DND-41 (cell line): ENCODE measurements around the gene TMEM242.

Source experiments
- ATAC-seq: fragments of 200-7000 bp; cut with Tn5 transposase; 3 replicates; pipeline ENCODE4 v1.9.1; 2021; ENCODE audit warnings: low read depth; ENCODE audit not compliant: insufficient read depth
- DNase-seq: peaks from one replicate; pipeline ENCODE4 v3.0.0-alpha.2; 2020
- H2AFZ ChIP-seq: 2 replicates; pipeline ENCODE4 v1.6.0; 2012; ENCODE audit warnings: low read depth, low read length
- H3K27ac ChIP-seq: 2 replicates; pipeline ENCODE4 v1.5.1; 2012; ENCODE audit warnings: low read length, inconsistent platforms
- H3K27me3 ChIP-seq: fragments of 200-600 bp; sonication (generic); 2 replicates; pipeline ENCODE4 v1.6.0; 2012; ENCODE audit warnings: low read length, mild to moderate bottlenecking, inconsistent platforms; ENCODE audit not compliant: insufficient read depth, poor library complexity
- H3K36me3 ChIP-seq: 2 replicates; pipeline ENCODE4 v1.5.1; 2012; ENCODE audit warnings: low read length, inconsistent platforms; ENCODE audit not compliant: insufficient read depth
- H3K4me1 ChIP-seq: 2 replicates; pipeline ENCODE4 v1.5.1; 2012; ENCODE audit warnings: mild to moderate bottlenecking, low read length; ENCODE audit not compliant: insufficient read depth
- H3K4me2 ChIP-seq: 2 replicates; pipeline ENCODE4 v1.6.0; 2012; ENCODE audit warnings: mild to moderate bottlenecking, moderate library complexity, low read length, inconsistent platforms; ENCODE audit not compliant: insufficient read depth
- H3K4me3 ChIP-seq, 2 experiments: fragments of 200-600 bp in 1 of 2; shearing (Covaris generic) in 1 of 2; 2 replicates each; pipeline ENCODE4 v1.5.1; 2012 to 2016; ENCODE audit warnings: inconsistent platforms in 2 of 2, low read length in 2 of 2, mild to moderate bottlenecking in 2 of 2, low read depth in 1 of 2, moderate library complexity in 1 of 2
- H3K79me2 ChIP-seq: 2 replicates; pipeline ENCODE4 v1.6.0; 2012; ENCODE audit warnings: low read length, inconsistent platforms; ENCODE audit not compliant: insufficient read depth
- H3K9ac ChIP-seq: 2 replicates; pipeline ENCODE4 v1.6.0; 2012; ENCODE audit warnings: low read depth, mild to moderate bottlenecking, inconsistent platforms, low read length, moderate library complexity
- H3K9me3 ChIP-seq: 2 replicates; pipeline ENCODE4 v1.5.1; 2012; ENCODE audit warnings: low read length, moderate library complexity, mild to moderate bottlenecking, inconsistent platforms; ENCODE audit not compliant: insufficient read depth, severe bottlenecking
- H4K20me1 ChIP-seq: 2 replicates; pipeline ENCODE4 v1.6.0; 2012; ENCODE audit warnings: low read length; ENCODE audit not compliant: insufficient read depth
- EZH2 ChIP-seq: IDR thresholded peaks from 3 replicates; pipeline ENCODE4 v1.6.1; 2012; ENCODE audit warnings: borderline replicate concordance, low read depth, mild to moderate bottlenecking, moderate library complexity, low read length, inconsistent platforms; ENCODE audit not compliant: severe bottlenecking
- TF ChIP-seq, protein P1 (sequence below): IDR thresholded peaks from 2 replicates; pipeline ENCODE4 v1.5.1; 2012; ENCODE audit warnings: borderline replicate concordance, low read length, moderate library complexity, mild to moderate bottlenecking; ENCODE audit not compliant: poor library complexity, severe bottlenecking; ENCODE audit errors: extremely low read depth

TMEM242 gene

DNA sequence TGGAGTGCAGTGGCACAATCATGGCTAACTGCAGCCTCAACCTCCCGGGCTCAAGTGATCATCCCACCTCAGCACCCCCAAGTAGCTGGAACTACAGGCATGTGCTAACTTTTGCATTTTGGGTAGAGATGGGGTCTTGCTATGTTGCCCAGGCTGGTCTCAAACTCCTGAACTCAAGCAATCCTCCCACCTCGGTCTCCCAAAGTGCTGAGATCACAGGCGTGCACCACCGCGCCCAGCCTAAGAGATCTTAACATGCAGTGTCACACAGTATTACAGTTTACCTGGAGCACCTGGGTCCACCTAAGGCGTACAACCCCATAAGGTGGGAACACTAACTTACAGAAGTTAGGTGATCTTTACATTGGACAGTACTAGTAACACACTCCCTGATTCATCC lies 29.5 kb downstream of the TMEM242 start:
- DNase-seq (no peak), ATAC-seq (no peak)
- Histone ChIP-seq H3K9ac (no peak overlapping the region), H3K4me3 (no peak overlapping the region), H3K27ac (no peak overlapping the region), H3K4me1 (no peaks in the 10 kb centered on the region), H4K20me1 (peaks cover 2% of the 10 kb centered on the region; the same call in 1 of the 2 replicates), H3K27me3 (no peaks in the 10 kb centered on the region), H3K4me2 (no peak overlapping the region), H2AFZ (no peak overlapping the region), H3K36me3 (peaks cover 10% of the 10 kb centered on the region; the same call in 1 of the 2 replicates), H3K79me2 (no peaks in the 10 kb centered on the region), H3K9me3 (no peaks in the 10 kb centered on the region)
- TF ChIP-seq EZH2 = no peak
- TF ChIP-seq, protein P1, sequence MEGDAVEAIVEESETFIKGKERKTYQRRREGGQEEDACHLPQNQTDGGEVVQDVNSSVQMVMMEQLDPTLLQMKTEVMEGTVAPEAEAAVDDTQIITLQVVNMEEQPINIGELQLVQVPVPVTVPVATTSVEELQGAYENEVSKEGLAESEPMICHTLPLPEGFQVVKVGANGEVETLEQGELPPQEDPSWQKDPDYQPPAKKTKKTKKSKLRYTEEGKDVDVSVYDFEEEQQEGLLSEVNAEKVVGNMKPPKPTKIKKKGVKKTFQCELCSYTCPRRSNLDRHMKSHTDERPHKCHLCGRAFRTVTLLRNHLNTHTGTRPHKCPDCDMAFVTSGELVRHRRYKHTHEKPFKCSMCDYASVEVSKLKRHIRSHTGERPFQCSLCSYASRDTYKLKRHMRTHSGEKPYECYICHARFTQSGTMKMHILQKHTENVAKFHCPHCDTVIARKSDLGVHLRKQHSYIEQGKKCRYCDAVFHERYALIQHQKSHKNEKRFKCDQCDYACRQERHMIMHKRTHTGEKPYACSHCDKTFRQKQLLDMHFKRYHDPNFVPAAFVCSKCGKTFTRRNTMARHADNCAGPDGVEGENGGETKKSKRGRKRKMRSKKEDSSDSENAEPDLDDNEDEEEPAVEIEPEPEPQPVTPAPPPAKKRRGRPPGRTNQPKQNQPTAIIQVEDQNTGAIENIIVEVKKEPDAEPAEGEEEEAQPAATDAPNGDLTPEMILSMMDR = no peak

DNA sequence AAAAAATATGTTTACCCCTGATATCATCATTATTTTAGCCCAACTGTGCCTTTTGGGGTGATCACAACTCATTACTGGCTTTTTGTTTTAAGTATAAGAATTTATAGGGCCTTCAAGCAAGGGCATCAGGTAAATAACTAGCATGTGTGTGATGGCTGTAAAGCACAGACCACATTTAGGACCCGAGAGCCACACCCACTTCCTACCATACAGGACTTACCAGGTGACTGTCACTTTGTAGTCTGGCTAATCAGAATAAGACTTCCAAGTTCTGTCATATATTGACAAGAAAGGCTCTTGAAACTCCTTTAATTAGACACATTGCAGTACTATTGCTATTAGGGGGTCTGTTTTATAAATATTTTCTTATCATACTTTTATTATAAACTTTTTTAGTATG lies 31.1 kb downstream of the TMEM242 start:
- Histone ChIP-seq H3K36me3 (peaks cover 10% of the 10 kb centered on the region; the same call in 1 of the 2 replicates), H3K9me3 (no peaks in the 10 kb centered on the region)

DNA sequence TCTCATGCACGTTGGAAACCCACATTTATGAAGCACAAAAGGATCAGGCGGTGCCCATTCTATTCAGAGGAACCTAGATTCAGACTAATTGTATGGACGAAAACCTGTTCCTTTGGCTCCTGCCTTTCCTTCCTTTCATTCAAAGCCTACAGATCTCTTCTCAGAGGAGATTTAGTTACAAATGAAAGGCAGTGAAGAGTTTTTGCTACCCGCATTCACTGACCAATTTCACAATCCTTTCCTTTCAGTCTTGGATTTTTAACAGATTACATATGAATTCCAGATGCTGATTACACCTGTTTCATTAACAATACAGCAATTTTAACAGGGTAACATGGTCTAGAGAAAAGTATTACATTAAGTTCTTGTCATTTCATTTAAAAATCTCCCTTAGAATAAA lies 32.0 kb downstream of the TMEM242 start:
- Histone ChIP-seq H3K9ac (no peak overlapping the region), H3K9me3 (no peaks in the 10 kb centered on the region), H2AFZ (no peak overlapping the region), H3K4me2 (no peak overlapping the region), H3K4me3 (no peak overlapping the region), H3K27me3 (no peaks in the 10 kb centered on the region), H3K79me2 (no peaks in the 10 kb centered on the region), H3K36me3 (peaks cover 10% of the 10 kb centered on the region; the same call in 1 of the 2 replicates), H3K27ac (no peak overlapping the region), H3K4me1 (no peaks in the 10 kb centered on the region), H4K20me1 (peaks cover 2% of the 10 kb centered on the region; the same call in 1 of the 2 replicates)
- ATAC-seq (no peak), DNase-seq (no peak)
- TF ChIP-seq EZH2 = no peak
- TF ChIP-seq, protein P1 = no peak

More for the DNA sequence above, 31.1 kb downstream of the TMEM242 start:
- Histone ChIP-seq H4K20me1 (peaks cover 2% of the 10 kb centered on the region; the same call in 1 of the 2 replicates), H3K4me3 (no peak overlapping the region), H3K27me3 (no peaks in the 10 kb centered on the region), H3K79me2 (no peaks in the 10 kb centered on the region), H3K9ac (no peak overlapping the region), H2AFZ (no peak overlapping the region), H3K27ac (no peak overlapping the region), H3K4me1 (no peaks in the 10 kb centered on the region), H3K4me2 (no peak overlapping the region)
- no peak for ATAC-seq
- no peak for TF ChIP-seq EZH2
- TF ChIP-seq, protein P1 = no peak
- no peak for DNase-seq

DNA sequence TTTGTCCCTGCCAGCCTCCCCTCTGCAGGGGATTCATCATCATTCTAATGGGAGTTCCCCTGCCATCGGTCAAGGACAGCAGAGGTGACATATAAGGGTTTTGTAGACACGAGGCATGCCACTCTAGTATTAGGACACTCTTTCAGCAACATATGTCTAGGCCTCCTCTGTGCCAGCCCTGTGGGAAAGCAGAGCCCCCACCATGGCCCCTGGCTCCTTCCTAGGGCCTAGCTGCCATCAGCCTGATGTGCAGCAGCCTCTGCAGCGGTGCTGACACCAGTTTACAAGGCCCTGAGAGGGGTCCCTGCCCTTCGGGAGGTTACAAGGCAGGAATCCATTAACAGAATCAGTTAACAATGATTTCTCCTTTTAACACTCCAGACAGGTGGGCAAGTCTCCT lies 32.5 kb downstream of the TMEM242 start:
- Histone ChIP-seq H3K9ac (no peak overlapping the region), H3K27me3 (no peaks in the 10 kb centered on the region), H2AFZ (no peak overlapping the region), H3K36me3 (peaks cover 10% of the 10 kb centered on the region; the same call in 1 of the 2 replicates), H3K9me3 (no peaks in the 10 kb centered on the region), H4K20me1 (peaks cover 2% of the 10 kb centered on the region; the same call in 1 of the 2 replicates), H3K27ac (no peak overlapping the region), H3K4me2 (no peak overlapping the region), H3K79me2 (no peaks in the 10 kb centered on the region), H3K4me3 (no peak overlapping the region), H3K4me1 (no peaks in the 10 kb centered on the region)
- TF ChIP-seq, protein P1 = no peak
- no peak for DNase-seq
- ATAC-seq = no peak
